H1 (cell line): ENCODE results near the gene TMEM44. TPM values are rescaled to one million over a fixed set of nuclear protein-coding genes. Genes with fewer than 3 reads are reported as not detected.

Source experiments
- CTCF ChIA-PET: fragments of 300-600 bp; sonication (Branson Sonifier 250); formaldehyde crosslinking; loops from one replicate; lab custom pipeline; 2021; ENCODE audit not compliant: partially characterized antibody; lab: Charles Lee
- POLR2A ChIA-PET: fragments of 300-600 bp; sonication (Branson Sonifier 250); formaldehyde crosslinking; loops from one replicate; lab custom pipeline; 2021; ENCODE audit warnings: inconsistent platforms; ENCODE audit not compliant: partially characterized antibody; lab: Charles Lee
- DNase-seq, 2 experiments: peaks; one replicate each; pipeline versions ENCODE4 v3.0.0 to v3.0.0-alpha.2; 2010 to 2022; ENCODE audit warnings: low spot score in 2 of 2, low read depth in 1 of 2, mixed read lengths in 1 of 2
- FAIRE-seq: peaks from 2 replicates; lab custom pipeline; 2011; peaks lifted over from hg19 to GRCh38; lab: Jason Lieb, UNC
- H2AFZ ChIP-seq: 2 replicates; pipeline ENCODE4 v1.8.1; 2012; ENCODE audit warnings: low read length, inconsistent platforms
- H2AK5ac ChIP-seq: 2 replicates; pipeline ENCODE4 v1.6.1; 2013; ENCODE audit warnings: low read depth, low read length
- H2BK120ac ChIP-seq: replicated peaks from 2 replicates; pipeline ENCODE3; 2013; ENCODE audit warnings: low read depth, low read length, inconsistent platforms
- H2BK12ac ChIP-seq: 2 replicates; pipeline ENCODE4 v1.6.1; 2013; ENCODE audit warnings: low read depth, low read length
- H2BK15ac ChIP-seq: 2 replicates; pipeline ENCODE4 v1.6.1; 2013; ENCODE audit warnings: low read length
- H2BK20ac ChIP-seq: 2 replicates; pipeline ENCODE4 v1.6.1; 2013; ENCODE audit warnings: low read length
- H2BK5ac ChIP-seq: 2 replicates; pipeline ENCODE4 v1.6.1; 2013; ENCODE audit warnings: low read depth, low read length
- H3K14ac ChIP-seq: 2 replicates; pipeline ENCODE4 v1.6.1; 2013; ENCODE audit warnings: inconsistent platforms; ENCODE audit not compliant: insufficient read length
- H3K18ac ChIP-seq: 2 replicates; pipeline ENCODE4 v1.6.1; 2013; ENCODE audit warnings: low read length; ENCODE audit errors: extremely low read depth
- H3K23ac ChIP-seq: 2 replicates; pipeline ENCODE4 v1.6.1; 2013; ENCODE audit warnings: inconsistent platforms; ENCODE audit not compliant: insufficient read length
- H3K23me2 ChIP-seq: 2 replicates; pipeline ENCODE4 v1.6.1; 2013; ENCODE audit warnings: low read depth, low read length
- H3K27ac ChIP-seq: 2 replicates; pipeline ENCODE4 v1.6.1; 2011; ENCODE audit warnings: low read depth, low read length, inconsistent platforms
- H3K27me3 ChIP-seq, 4 experiments: replicated peaks in 1 of 4; 1 replicate in 1 of 4; 2 replicates in 3 of 4; pipeline versions ENCODE4 v1.6.1 to v1.8.1; 2011 to 2013; ENCODE audit warnings: low read length in 3 of 4, mild to moderate bottlenecking in 3 of 4, inconsistent platforms in 2 of 4, mixed read lengths in 2 of 4, moderate library complexity in 1 of 4; ENCODE audit not compliant: control insufficient read depth in 3 of 4, insufficient read depth in 3 of 4; ENCODE audit errors: extremely low read depth in 1 of 4
- H3K36me3 ChIP-seq, 4 experiments: 2 replicates each; pipeline versions ENCODE4 v1.6.1 to v1.8.1; 2011 to 2013; ENCODE audit warnings: mild to moderate bottlenecking in 4 of 4, low read length in 3 of 4, moderate library complexity in 2 of 4, control low read depth in 1 of 4, inconsistent platforms in 1 of 4; ENCODE audit not compliant: insufficient read depth in 4 of 4, control insufficient read depth in 2 of 4
- H3K4ac ChIP-seq: replicated peaks from 2 replicates; pipeline ENCODE3; 2013; ENCODE audit warnings: low read length, low read depth, mixed read lengths, inconsistent platforms; ENCODE audit not compliant: insufficient read length
- H3K4me1 ChIP-seq, 4 experiments: replicated peaks in 1 of 4; 1 replicate in 1 of 4; 2 replicates in 3 of 4; pipeline versions ENCODE4 v1.6.1 to v1.8.1; 2011 to 2013; ENCODE audit warnings: low read length in 3 of 4, inconsistent platforms in 2 of 4, mixed read lengths in 1 of 4; ENCODE audit not compliant: insufficient read depth in 4 of 4, control insufficient read depth in 3 of 4
- H3K4me2 ChIP-seq, 2 experiments: 2 replicates each; pipeline versions ENCODE4 v1.6.1 to v1.8.1; 2011 to 2013; ENCODE audit warnings: low read depth in 2 of 2, low read length in 2 of 2, control low read depth in 1 of 2, inconsistent platforms in 1 of 2, mild to moderate bottlenecking in 1 of 2; ENCODE audit not compliant: insufficient read depth in 1 of 2
- H3K4me3 ChIP-seq, 4 experiments: fragments of 200-600, 300-600 bp in 1 of 4; sonication (generic), shearing (Covaris generic), sonication (Bioruptor Twin) in 1 of 4; 2 replicates each; pipeline versions ENCODE4 v1.5.1 to v1.8.1; 2011 to 2016; ENCODE audit warnings: low read length in 4 of 4, low read depth in 3 of 4, control low read depth in 2 of 4, inconsistent platforms in 2 of 4, mild to moderate bottlenecking in 2 of 4, mixed read lengths in 1 of 4, moderate library complexity in 1 of 4; ENCODE audit not compliant: insufficient read depth in 2 of 4; ENCODE audit errors: extremely low read depth in 1 of 4
- H3K56ac ChIP-seq: replicated peaks from 2 replicates; pipeline ENCODE3; 2013; ENCODE audit warnings: low read depth, mild to moderate bottlenecking, mixed read lengths, low read length, inconsistent platforms; ENCODE audit not compliant: insufficient read length
- H3K79me1 ChIP-seq: 2 replicates; pipeline ENCODE4 v1.6.1; 2013; ENCODE audit warnings: low read depth, low read length, control low read depth
- H3K79me2 ChIP-seq, 2 experiments: 2 replicates each; pipeline versions ENCODE4 v1.6.1 to v1.8.1; 2012 to 2013; ENCODE audit warnings: low read length in 2 of 2, mild to moderate bottlenecking in 2 of 2, inconsistent platforms in 1 of 2; ENCODE audit not compliant: insufficient read depth in 2 of 2, control insufficient read depth in 1 of 2
- H3K9ac ChIP-seq, 4 experiments: replicated peaks in 1 of 4; 1 replicate in 1 of 4; 2 replicates in 3 of 4; pipeline versions ENCODE4 v1.6.1 to v1.8.1; 2011 to 2013; ENCODE audit warnings: low read depth in 3 of 4, low read length in 3 of 4, control low read depth in 2 of 4, mild to moderate bottlenecking in 2 of 4, moderate library complexity in 2 of 4, inconsistent platforms in 1 of 4; ENCODE audit errors: extremely low read depth in 1 of 4
- H3K9me3 ChIP-seq, 2 experiments: 2 replicates each; pipeline versions ENCODE4 v1.6.1 to v1.8.1; 2012 to 2013; ENCODE audit warnings: mild to moderate bottlenecking in 2 of 2, moderate library complexity in 2 of 2, control low read depth in 1 of 2, inconsistent platforms in 1 of 2, low read depth in 1 of 2, low read length in 1 of 2, mixed read lengths in 1 of 2; ENCODE audit not compliant: insufficient read depth in 2 of 2
- H4K20me1 ChIP-seq, 2 experiments: replicated peaks in 1 of 2; 2 replicates each; pipeline versions ENCODE3 to v1.8.1; 2011 to 2013; ENCODE audit warnings: inconsistent platforms in 2 of 2, low read length in 2 of 2, mild to moderate bottlenecking in 1 of 2; ENCODE audit not compliant: insufficient read depth in 2 of 2, control insufficient read depth in 1 of 2
- H4K5ac ChIP-seq: 2 replicates; pipeline ENCODE4 v1.6.1; 2013; ENCODE audit warnings: low read length, low read depth, mixed read lengths, inconsistent platforms; ENCODE audit not compliant: insufficient read length
- H4K8ac ChIP-seq: 2 replicates; pipeline ENCODE4 v1.8.0; 2013; ENCODE audit warnings: mild to moderate bottlenecking, moderate library complexity, low read length, inconsistent platforms; ENCODE audit not compliant: insufficient read depth; ENCODE audit errors: extremely low read depth
- H4K91ac ChIP-seq: replicated peaks from 2 replicates; pipeline ENCODE3; 2013; ENCODE audit warnings: low read length, mixed read lengths, inconsistent platforms; ENCODE audit not compliant: insufficient read length
- HDAC2 ChIP-seq, 2 experiments: fragments of 300-600 bp in 1 of 2; sonication (generic) in 1 of 2; IDR thresholded peaks; 2 replicates each; pipeline ENCODE4 v1.6.1; 2011 to 2012; ENCODE audit warnings: low read depth in 2 of 2, low read length in 2 of 2, mild to moderate bottlenecking in 2 of 2, moderate library complexity in 2 of 2, borderline replicate concordance in 1 of 2, inconsistent platforms in 1 of 2
- TEAD4 ChIP-seq: IDR thresholded peaks from 2 replicates; pipeline ENCODE4 v1.6.1; 2012; ENCODE audit warnings: low read depth, low read length, inconsistent platforms, mixed read lengths
- WGBS, 2 experiments: shearing (Covaris generic) in 1 of 2; methylation state at CpG; one replicate each; pipeline versions ENCODE4 v1.1.6 to v1.1.7; 2013 to 2015; ENCODE audit warnings: low lambda C conversion rate in 2 of 2, mixed read lengths in 2 of 2, inconsistent platforms in 1 of 2, low coverage in 1 of 2, missing lambda C conversion rate in 1 of 2; ENCODE audit not compliant: insufficient replicate concordance in 2 of 2, insufficient coverage in 1 of 2, insufficient read length in 1 of 2; ENCODE audit errors: extremely low coverage in 1 of 2, missing lambda C conversion rate in 1 of 2; 5-methylcytosine and 5-hydroxymethylcytosine counted together
- polyA plus RNA-seq, 7 experiments: library from polyadenylated mRNA; depleted of rRNA in 3 of 7; stranded (reverse) in 5 of 7; unstranded in 2 of 7; fragments of >200 nt in 5 of 7; fragments of 200-250 nt in 2 of 7; gene quantifications; 1 replicate in 5 of 7; 2 replicates in 1 of 7; 4 replicates in 1 of 7; pipeline versions ENCODE4 v1.2.1 to v1.2.3, GENCODE V29; 2011 to 2013; ENCODE audit warnings: missing spikeins in 2 of 7, mixed read lengths in 2 of 7
- total RNA-seq: library from RNA; stranded (reverse); fragmentation: NEBNext Ultra II Directional; extraction: Animal tissue kit (Norgen Biotek cat#: 25700); gene quantifications from 2 replicates; pipeline ENCODE4 v1.2.1, GENCODE V29; 2021

Gene TMEM44
- total and polyA plus RNA-seq, 2 of the 8 experiments (the other 6 are each of a cell fraction or from before 2014, with no cell fraction given) = 14.0 to 16.7 TPM

DNA sequence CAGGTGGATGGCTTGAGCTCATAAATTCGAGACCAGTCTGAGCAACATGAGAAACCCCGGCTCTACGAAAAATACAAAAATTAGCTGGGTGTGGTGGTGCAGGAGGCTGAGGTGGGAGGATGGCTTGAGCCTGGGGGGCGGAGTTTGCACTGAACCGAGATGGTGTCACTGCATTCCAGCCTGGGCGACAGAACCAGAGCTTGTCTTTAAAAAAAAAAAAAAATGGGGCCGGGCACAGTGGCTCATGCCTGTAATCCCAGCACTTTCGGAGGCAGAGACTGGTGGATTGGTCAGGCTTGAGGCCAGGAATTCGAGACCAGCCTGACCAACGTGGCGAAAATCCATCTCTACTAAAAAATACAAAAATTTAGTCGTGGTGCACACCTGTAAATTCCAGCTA, 64.0 kb downstream of the TMEM44 start:
- Histone ChIP-seq H2BK5ac (no peak overlapping the region), H2BK120ac (no peak overlapping the region), H3K9me3 (no peaks in the 10 kb centered on the region)
- TF ChIP-seq HDAC2 (IDR thresholded peaks at IDR 0.05; ENCODE audit: borderline replicate concordance in 1 of 2, low read depth in 2 of 2, low read length in 2 of 2) (no peak), TEAD4 (0 out of 2 replicates have a peak, but pooled peaks have one; percentile 9)
- TF ChIP-seq, all 59 proteins: peak for 1
- H3K27ac ChIP-seq = no peak overlapping the region
- H2AK5ac ChIP-seq = no peak overlapping the region
- H2BK20ac ChIP-seq = no peak overlapping the region
- H3K23me2 ChIP-seq = no peaks in the 10 kb centered on the region
- H4K5ac ChIP-seq = no peak overlapping the region
- no peaks in the 10 kb centered on the region for H3K79me2 ChIP-seq
- H3K27me3 ChIP-seq = no peaks in the 10 kb centered on the region
- ChIA-PET CTCF (interaction anchor here (0.8 to 1.8 kb wide), 7 partner anchors 10 to 233 kb away, joined by 3 to 6 read pairs (median 3); no protein-coding TSS in a partner anchor), POLR2A (interaction anchor here (0.6 kb wide), 1 partner anchor 104 kb away, joined by 3 read pairs; no protein-coding TSS in a partner anchor)
- no peak for DNase-seq
- no peak overlapping the region; the same call in 1 of the 2 replicates for H4K8ac ChIP-seq
- no peak overlapping the region for H3K56ac ChIP-seq
- H2AFZ ChIP-seq = 0 out of 2 replicates have a peak overlapping the region, but pooled peaks have one; percentile 88
- H4K91ac ChIP-seq = no peak overlapping the region
- H3K14ac ChIP-seq = no peak overlapping the region
- peaks cover 0 to 4% (median 0%) of the 10 kb centered on the region in 4 experiments; a peak in 2 of 7 replicates for H3K4me1 ChIP-seq
- H2BK15ac ChIP-seq = no peak overlapping the region
- 91% methylated on average over 11 of the region's 12 CpGs; no CpG with 5 or more reads in 1 of the 2 experiments for WGBS, 2 experiments
- FAIRE-seq = no peak
- no peak overlapping the region for H3K4me2 ChIP-seq
- H3K36me3 ChIP-seq = no peaks in the 10 kb centered on the region
- H3K4me3 ChIP-seq = no peak overlapping the region
- no peak overlapping the region for H3K4ac ChIP-seq
- no peak overlapping the region for H2BK12ac ChIP-seq
- no peak overlapping the region for H3K23ac ChIP-seq
- H4K20me1 ChIP-seq = no peaks in the 10 kb centered on the region
- no peak overlapping the region for H3K9ac ChIP-seq
- H3K79me1 ChIP-seq = no peaks in the 10 kb centered on the region
- H3K18ac ChIP-seq = no peak overlapping the region
